GM18870 (cell line): ENCODE results near the gene SESN2.

Experiments used
- ATAC-seq: cut with Tn5 transposase; IDR thresholded peaks from one replicate; pipeline ENCODE4 v1.9.1; 2021; ENCODE audit warnings: moderate library complexity; ENCODE audit not compliant: unreplicated experiment

SESN2 gene

DNA sequence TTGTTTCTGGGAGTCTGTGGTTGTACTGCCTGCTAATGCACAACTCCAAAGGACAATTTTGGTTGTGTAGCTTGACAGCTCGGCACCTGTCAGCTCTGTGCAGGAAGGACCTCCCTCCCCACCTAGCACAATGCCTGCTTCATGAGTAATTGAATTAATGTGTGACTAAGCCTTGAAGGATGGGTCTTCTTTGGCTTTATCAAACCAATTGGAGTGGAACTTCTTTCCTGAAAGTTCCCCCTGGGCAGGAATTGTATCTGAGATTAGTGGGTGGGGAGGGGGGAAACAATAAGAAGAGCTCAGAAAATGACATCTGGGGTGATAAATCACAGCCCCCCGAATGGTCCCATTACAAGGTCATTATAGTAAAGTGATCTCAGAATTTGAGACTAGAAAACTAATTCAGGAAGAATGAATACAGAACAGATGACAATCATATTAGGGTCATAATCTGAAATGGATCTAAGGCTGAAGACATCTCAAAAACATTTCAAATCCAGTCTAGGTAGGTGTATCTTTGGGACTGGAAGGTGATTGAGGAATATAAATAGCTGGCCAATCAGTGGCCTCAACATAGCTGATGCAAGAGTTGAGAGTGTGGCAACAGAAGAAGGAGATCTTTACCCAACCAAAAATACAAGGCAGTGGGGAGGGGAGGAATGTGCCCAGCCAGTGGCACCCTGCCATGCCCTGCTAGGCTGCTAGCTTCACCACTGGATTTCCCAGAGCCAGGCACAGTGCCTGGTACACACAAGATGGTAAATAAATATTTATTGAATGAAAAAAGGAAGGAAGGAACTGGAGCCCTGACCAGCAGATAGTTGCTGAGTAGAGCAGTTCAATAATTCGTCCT lies 10.1 kb upstream of the SESN2 start:
- ATAC-seq: no peak

DNA sequence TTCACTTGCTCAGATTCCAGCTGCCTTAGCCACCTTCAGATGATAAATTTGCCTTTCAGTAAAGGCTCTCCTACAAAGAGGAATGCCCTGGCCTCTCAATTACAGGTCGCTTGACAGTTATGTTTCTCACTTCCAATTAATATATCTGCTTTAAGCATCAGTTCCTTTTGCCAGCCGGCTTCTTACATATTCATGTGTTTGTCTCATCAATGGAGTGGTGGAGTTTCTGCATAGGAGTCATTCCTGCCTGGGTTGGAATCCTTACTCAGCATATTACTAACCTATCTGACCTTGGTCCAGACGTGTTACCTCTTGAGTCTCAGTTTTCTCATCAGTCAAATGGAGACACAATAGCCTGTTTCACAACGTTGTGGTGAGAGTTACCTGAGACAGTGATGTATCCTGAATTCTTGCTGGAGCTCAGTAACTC lies 9.4 kb upstream of the SESN2 start:
- ATAC-seq: no peak

DNA sequence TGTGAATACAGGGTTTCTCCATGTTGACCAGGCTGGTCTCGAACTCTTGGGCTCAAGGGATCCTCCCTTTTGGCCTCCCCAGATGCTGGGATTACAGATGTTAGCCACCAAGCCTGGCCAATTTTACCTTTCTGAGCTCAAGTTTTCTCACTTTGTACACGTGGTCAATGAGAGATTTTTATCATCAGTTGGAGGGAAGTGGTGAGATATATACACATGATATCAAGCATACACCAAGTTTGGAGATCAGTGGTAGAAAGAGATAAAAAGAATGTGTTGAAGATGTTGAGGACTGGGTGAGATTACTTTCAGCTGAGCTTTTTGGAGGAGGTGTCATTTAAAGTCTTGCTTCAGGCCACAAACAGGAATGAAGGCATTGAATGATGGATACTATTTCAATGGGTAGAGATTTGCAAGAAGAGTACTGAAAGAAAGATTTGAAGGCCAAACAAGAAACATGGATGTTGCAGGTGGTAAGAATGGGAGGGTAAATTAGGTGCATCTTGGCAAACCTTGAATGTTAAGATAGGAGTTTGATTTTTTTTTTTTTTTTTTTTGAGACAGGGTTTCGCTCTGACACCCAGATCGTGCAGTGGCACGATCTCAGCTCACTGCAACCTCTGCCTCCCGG lies 3.0 kb upstream of the SESN2 start:
- no peak for ATAC-seq

DNA sequence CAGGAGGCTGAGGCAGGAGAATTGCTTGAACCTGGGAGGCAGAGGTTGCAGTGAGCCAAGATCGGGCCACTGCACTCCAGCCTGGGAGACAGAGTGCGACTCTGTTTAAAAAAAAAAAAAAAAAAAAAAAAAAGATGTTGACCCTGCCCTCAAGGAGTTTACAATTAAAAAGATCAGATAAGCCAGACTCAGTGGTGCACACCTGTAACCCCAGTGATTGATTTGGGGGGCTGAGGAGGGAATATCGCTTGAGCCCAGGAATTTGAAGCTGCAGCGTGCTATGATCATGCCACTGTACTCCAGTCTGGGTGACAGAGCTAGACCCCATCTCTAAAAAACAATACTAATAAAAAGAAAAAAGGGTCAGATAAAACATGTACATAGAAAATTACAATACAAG lies 1.6 kb upstream of the SESN2 start:
- no peak for ATAC-seq

DNA sequence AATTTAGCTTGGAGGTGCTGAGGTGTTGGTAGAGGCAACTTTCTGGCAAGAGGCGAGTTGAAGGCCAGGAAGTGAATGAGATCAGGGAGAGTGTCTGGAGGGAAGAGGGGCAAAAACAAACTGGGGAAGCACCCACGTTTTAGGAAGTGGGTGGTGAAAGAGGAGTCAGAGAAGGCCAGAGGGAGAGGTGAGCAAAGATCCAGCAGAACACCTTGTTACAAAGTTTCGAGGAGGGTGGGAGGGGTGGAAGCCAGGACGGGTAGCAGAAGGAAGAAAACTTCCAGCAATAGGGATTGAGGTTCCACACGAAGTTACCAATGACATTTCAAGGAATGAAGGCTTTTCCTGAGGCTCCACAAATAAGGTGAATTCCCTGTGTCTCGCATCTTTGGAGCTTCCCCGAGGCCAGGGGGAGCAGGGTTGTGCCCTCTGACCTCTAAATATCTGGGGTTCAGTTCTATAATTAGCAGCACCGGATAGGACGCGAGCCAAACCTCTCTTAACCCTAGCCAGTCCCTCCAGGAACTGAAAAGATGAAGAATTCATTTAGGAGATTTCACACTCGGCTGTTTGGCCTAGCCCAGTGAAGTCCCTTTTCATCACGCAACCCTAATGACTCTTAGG lies 578 bp upstream of the SESN2 start:
- no peak for ATAC-seq

DNA sequence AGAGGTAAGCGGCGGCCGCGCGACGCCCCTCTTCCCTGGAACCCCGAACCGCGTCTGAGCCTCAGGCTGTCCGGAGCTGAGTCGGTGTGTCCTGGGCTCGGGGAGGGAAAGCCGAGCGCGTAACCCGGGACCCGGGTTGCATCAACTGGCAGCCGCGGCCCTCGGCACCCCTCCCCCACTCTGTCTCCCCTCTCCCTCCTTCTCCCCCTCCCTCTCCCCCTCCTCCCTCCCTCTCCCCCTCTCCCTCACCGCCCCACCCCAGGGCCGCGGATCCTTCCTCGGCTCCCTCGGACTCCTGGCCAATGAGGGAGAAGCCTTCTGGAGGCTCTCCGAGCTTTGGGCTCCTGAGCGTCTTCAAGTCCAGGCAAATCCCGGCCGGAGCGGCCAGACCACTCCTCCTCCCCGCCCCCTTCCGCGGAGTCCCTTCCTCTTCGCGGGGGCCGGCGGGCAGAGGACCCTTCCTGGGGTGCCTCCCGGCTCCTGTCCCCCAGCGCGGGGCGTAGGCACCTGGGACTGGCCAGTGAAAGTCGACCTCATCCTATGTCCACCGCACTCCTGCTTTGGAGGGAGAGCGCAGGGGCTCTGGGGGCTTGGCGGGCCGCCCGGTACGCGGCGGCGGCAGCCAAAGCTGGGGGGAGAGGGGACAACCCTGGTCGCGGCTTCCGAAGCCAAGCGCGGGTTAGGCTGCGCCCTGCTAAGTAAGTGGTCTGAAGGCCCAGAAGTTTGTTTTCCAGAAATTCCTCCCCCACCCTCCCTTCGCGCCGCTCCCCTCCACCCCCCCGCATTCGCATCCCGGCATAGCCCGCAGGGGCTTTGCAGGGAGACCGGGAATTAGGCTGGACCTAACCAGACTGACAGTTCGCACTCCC lies 850 bp downstream of the SESN2 start:
- ATAC-seq: no peak

DNA sequence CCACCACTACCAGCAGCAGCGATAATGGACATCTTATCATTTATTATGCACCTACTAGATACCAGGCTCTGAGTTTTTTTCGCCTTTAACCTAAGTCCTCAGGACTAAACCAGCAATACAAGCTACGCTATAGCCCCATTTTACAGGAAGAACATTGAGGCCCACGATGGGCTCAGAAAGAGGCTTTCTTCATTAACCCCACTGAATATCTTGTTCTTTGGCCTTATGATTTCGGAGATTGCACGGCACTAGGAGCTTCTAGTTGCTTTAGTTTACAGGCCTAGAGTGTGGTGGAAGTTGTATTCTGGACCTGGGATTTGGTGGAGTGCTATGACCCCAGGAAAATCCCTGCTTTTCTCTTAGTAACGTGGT lies 1.5 kb downstream of the SESN2 start:
- ATAC-seq: no peak

GRCh38 chr1:28264897-28265296 lies 5.6 kb downstream of the SESN2 start:
- no peak for ATAC-seq

DNA sequence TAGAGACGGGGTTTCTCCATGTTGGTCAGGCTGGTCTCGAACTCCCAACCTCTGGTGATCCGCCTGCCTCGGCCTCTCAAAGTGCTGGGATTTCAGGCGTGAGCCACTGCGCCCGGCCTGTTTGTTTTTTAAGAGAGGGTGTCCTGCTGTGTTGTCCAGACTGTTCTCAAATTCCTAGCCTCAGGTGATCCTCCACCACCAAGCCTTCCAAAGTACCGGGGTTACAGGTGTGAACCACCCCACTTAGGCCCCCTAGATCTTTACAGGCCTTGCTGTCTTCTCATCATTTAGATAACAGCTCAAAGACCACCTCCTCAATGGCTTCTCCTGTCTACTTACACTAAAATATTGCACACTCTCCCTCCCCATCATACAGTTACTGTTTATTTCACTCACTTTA lies 6.3 kb downstream of the SESN2 start:
- no peak for ATAC-seq

DNA sequence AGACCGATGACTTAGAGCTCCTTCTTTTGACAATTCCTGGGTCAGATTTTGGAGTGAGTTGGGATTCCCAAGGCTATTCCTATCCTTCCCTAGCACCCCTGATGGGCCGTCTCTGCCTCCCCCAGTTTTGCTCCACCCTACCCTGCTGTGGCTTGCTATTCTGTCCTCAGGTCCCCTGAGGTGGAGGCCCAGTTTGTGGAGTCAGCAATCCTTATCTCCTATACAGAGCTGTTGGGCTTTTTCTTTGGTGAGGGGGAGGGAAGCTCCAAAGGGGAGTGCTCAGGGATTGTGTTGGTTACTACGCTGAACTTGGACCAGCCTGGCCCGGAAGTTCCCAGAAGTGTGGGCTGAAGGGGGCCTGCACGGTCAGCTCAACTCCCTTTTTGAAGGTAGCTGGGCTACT lies 7.6 kb downstream of the SESN2 start:
- no peak for ATAC-seq

GRCh38 chr1:28267633-28268032 lies 8.3 kb downstream of the SESN2 start:
- no peak for ATAC-seq

DNA sequence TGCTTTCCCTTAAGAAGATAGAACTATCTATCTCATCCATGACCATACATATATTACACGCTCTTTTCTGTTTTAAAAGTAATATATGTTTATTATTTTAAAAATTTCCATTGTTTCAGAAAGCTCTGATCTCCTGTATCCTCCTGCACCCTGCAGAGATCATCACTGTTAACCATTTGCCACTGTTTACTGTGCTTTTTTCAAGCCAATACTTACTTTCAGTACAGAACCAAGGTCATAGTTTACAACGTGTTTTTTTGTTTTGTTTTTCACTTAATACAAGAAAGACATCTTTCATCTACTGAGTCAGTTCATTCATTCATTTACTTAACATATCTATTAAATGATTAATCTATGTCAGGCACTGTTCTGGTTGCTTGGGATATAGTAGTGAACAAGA lies 10.2 kb downstream of the SESN2 start:
- no peak for ATAC-seq

DNA sequence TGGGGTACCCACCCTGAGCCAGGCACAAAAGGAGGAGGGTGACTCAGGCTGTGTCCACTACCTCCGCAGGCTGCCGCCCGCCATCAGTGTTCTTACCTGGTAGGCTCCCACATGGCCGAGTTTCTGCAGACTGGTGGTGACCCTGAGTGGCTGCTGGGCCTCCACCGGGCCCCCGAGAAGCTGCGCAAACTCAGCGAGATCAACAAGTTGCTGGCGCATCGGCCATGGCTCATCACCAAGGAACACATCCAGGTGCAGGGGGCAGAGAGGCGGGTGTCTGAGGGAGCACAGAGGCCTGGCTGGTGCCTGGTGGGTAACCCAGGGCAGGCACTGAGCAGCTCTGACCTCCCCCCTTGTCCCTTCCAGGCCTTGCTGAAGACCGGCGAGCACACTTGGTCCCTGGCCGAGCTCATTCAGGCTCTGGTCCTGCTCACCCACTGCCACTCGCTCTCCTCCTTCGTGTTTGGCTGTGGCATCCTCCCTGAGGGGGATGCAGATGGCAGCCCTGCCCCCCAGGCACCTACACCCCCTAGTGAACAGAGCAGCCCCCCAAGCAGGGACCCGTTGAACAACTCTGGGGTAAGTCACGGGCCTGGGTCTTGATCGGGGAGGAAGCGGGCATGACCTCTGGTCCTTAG lies 13.0 kb downstream of the SESN2 start:
- no peak for ATAC-seq

- no peak for ATAC-seq
These were observed 14.0 kb downstream of the SESN2 start for GRCh38 chr1:28273216-28273860.

DNA sequence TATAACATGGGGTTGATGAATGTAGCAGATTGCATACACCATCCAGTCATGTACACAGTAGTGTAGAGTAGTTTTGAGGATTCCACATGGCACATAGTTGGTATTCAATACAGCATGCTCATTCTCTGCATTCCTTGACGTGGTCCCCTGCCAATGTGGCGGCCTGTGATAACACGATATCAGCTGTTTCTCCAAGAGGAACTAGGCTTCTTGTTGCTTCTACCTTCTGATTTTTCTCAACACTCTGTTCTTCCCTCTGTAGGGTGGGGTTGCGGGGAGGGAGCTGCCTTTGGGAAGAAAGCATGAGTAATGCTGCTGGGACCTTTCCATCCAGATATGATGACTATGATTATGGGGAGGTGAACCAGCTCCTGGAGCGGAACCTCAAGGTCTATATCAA lies 19.4 kb downstream of the SESN2 start:
- ATAC-seq: no peak

GRCh38 chr1:28279721-28280120 lies 20.4 kb downstream of the SESN2 start:
- ATAC-seq: no peak

DNA sequence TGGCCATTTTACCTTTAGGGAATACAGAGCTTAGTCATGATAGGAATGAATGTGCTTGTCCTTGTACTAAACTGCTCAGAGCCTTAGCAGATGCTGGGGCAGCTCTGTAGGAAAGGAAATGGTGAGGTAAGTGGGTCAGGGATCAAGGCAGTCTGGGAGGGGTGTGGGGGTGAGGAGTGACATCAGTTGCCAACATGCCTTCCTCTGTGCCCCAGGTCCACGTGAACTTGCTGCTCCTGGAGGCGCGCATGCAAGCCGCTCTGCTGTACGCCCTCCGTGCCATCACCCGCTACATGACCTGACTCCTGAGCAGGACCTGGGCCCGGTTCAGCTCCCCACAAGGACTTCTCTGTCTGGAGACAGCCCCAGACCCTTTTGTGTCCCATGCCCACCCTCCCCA lies 21.2 kb downstream of the SESN2 start:
- no peak for ATAC-seq

GRCh38 chr1:28280977-28281381 lies 21.7 kb downstream of the SESN2 start:
- ATAC-seq: no peak

GRCh38 chr1:28281608-28282425 lies 22.5 kb downstream of the SESN2 start:
- ATAC-seq: no peak
